Vagina (tissue), 2 donors: ENCODE data around the gene TMEM62. TPM values are rescaled to one million over a fixed set of nuclear protein-coding genes. Genes with fewer than 3 reads are reported as not detected.

Source experiments
- DNase-seq, 2 donors: peaks; one replicate each; pipeline ENCODE4 v3.0.0-alpha.2; 2017; ENCODE audit errors: extremely low spot score in 2 of 2
- H3K27ac ChIP-seq: fragments of 200-600 bp; sonication (generic); one replicate; pipeline ENCODE4 v1.5.1; 2019
- H3K27me3 ChIP-seq: fragments of 200-600 bp; sonication (generic); one replicate; pipeline ENCODE4 v1.5.1; 2019
- H3K36me3 ChIP-seq, 2 donors: fragments of 200-600 bp; sonication (generic); one replicate each; pipeline ENCODE4 v1.5.1; 2017 to 2019
- H3K4me1 ChIP-seq: fragments of 200-600 bp; sonication (generic); one replicate; pipeline ENCODE4 v1.5.1; 2019
- H3K4me3 ChIP-seq, 2 donors: fragments of 200-600 bp; sonication (generic); 1 replicate in 1 of 2; 2 replicates in 1 of 2; pipeline ENCODE4 v1.5.1; 2016 to 2019
- H3K9me3 ChIP-seq: fragments of 200-600 bp; sonication (generic); one replicate; pipeline ENCODE4 v1.5.1; 2019
- CTCF ChIP-seq, 3 experiments: fragments of 450-650 bp in 2 of 3; fragments of 200-600 bp in 1 of 3; sonication (generic) in 1 of 3; IDR thresholded peaks; one replicate each; pipeline ENCODE4 v1.5.1; 2017 to 2019; ENCODE audit warnings: antibody characterized with exemption in 3 of 3, mild to moderate bottlenecking in 2 of 3, moderate library complexity in 2 of 3
- POLR2A ChIP-seq, 2 donors: fragments of 450-650 bp; IDR thresholded peaks; one replicate each; pipeline ENCODE4 v1.6.1; 2017; ENCODE audit warnings: antibody characterized with exemption in 2 of 2, mild to moderate bottlenecking in 2 of 2, moderate library complexity in 2 of 2
- POLR2AphosphoS5 ChIP-seq, 2 donors: sonication (generic); formaldehyde crosslinking; IDR thresholded peaks; one replicate each; pipeline ENCODE4 v1.9.0; 2017; ENCODE audit warnings: antibody characterized with exemption in 2 of 2, mild to moderate bottlenecking in 2 of 2, low read depth in 1 of 2; ENCODE audit not compliant: insufficient read depth in 1 of 2
- intact Hi-C: fragments of 100-400 bp; cut with DNase I; formaldehyde crosslinking; loops from one replicate; pipeline ENCODE4 v1.15.1; 2023
- total RNA-seq: library from RNA; depleted of rRNA; stranded (reverse); fragments of >200 nt; gene quantifications from one replicate; pipeline ENCODE4 v1.2.3, GENCODE V29; 2016

The TMEM62 gene
- total RNA-seq, 1 donor from 2014 or later = 86.9 TPM

GRCh38 chr15:43183270-43183669 lies 49.9 kb downstream of the TMEM62 start:
- peaks cover 17% of the 10 kb centered on the region for H3K4me1 ChIP-seq
- H3K27ac ChIP-seq = no peak overlapping the region
- no peak for TF ChIP-seq CTCF (IDR thresholded peaks at IDR 0.05)
- no peak for TF ChIP-seq POLR2AphosphoS5 (IDR thresholded peaks at IDR 0.05; ENCODE audit: insufficient read depth in 1 of 2, low read depth in 1 of 2)
- no peak for TF ChIP-seq POLR2A (IDR thresholded peaks at IDR 0.05)
- H3K9me3 ChIP-seq = no peaks in the 10 kb centered on the region
- no peak overlapping the region for H3K4me3 ChIP-seq
- H3K36me3 ChIP-seq = peaks cover 0 to 3% of the 10 kb centered on the region in 2 donors
- no peak for DNase-seq
- H3K27me3 ChIP-seq = no peaks in the 10 kb centered on the region
- intact Hi-C loops = no loop called here

- Histone ChIP-seq H3K4me1 (peaks cover 17% of the 10 kb centered on the region), H3K36me3 (peaks cover 0 to 12% of the 10 kb centered on the region in 2 donors), H3K27me3 (no peaks in the 10 kb centered on the region), H3K4me3 (peak overlapping the region; percentile 76 to 95), H3K27ac (peak overlapping the region; percentile 84), H3K9me3 (no peaks in the 10 kb centered on the region)
- TF ChIP-seq POLR2A (IDR thresholded peaks at IDR 0.05) (no peak), CTCF (IDR thresholded peaks at IDR 0.05) (no peak), POLR2AphosphoS5 (IDR thresholded peaks at IDR 0.05; ENCODE audit: insufficient read depth in 1 of 2, low read depth in 1 of 2) (no peak)
- intact Hi-C loops = no loop called here
- no peak for DNase-seq
These were observed 51.2 kb downstream of the TMEM62 start for GRCh38 chr15:43184407-43185124.

GRCh38 chr15:43185157-43186002 lies 52.0 kb downstream of the TMEM62 start, which contains the start of gene CCNDBP1:
CCNDBP1 (plus strand) TSS chr15:43185403; CDS start chr15:43185499, 96 bp downstream.
- no peak for DNase-seq
- peak within 1 kb of the TSS; percentile 84 for H3K27ac ChIP-seq
- peaks cover 17% of the 10 kb centered on the region for H3K4me1 ChIP-seq
- intact Hi-C loops = no loop called here
- no peaks in the 10 kb centered on the region for H3K27me3 ChIP-seq
- H3K36me3 ChIP-seq = peaks cover 0 to 20% of the 10 kb centered on the region in 2 donors
- H3K4me3 ChIP-seq = peak within 1 kb of the TSS; percentile 76 to 95
- TF ChIP-seq CTCF (IDR thresholded peaks at IDR 0.05) (peak in 1 of 3 experiments; percentile 16), POLR2A (IDR thresholded peaks at IDR 0.05) (peak in 1 of 2 donors; percentile 54), POLR2AphosphoS5 (IDR thresholded peaks at IDR 0.05; ENCODE audit: insufficient read depth in 1 of 2, low read depth in 1 of 2) (peak; percentile 18 to 84)
- H3K9me3 ChIP-seq = no peaks in the 10 kb centered on the region

- H3K4me3 ChIP-seq = peak overlapping the region; percentile 76 to 95
- H3K9me3 ChIP-seq = no peaks in the 10 kb centered on the region
- DNase-seq = no peak
- no peak for TF ChIP-seq CTCF (IDR thresholded peaks at IDR 0.05)
- no peak for TF ChIP-seq POLR2A (IDR thresholded peaks at IDR 0.05)
- no peak for TF ChIP-seq POLR2AphosphoS5 (IDR thresholded peaks at IDR 0.05; ENCODE audit: insufficient read depth in 1 of 2, low read depth in 1 of 2)
- peaks cover 17% of the 10 kb centered on the region for H3K4me1 ChIP-seq
- intact Hi-C loops = no loop called here
- peaks cover 0 to 26% of the 10 kb centered on the region in 2 donors for H3K36me3 ChIP-seq
- no peaks in the 10 kb centered on the region for H3K27me3 ChIP-seq
- H3K27ac ChIP-seq = peak overlapping the region; percentile 84
These were observed 52.6 kb downstream of the TMEM62 start for GRCh38 chr15:43186003-43186353.
